Stimulated activated naive CD8-positive, alpha-beta T cell treated with anti-CD3 and anti-CD28 coated beads, Interleukin-15, amount 100 ng/mL, for 72 hours (primary cell): Measurements from ENCODE around the gene JMJD8.
A peak's percentile ranks its signal among the peaks of the same experiment; 100 is the strongest.

Experiments
- ATAC-seq: fragments of 150-1000 bp; cut with Tn5 transposase; 2 replicates; pipeline ENCODE4 v1.10.0; 2021; ENCODE audit warnings: mild to moderate bottlenecking, moderate library complexity
- DNase-seq, 2 donors: peaks; one replicate each; pipeline ENCODE4 v3.0.0; 2021 to 2022
- H3K27ac Mint-ChIP-seq, 2 donors: one replicate each; pipeline ENCODE4 v1.8.0; 2022; ENCODE audit warnings: mild to moderate bottlenecking in 2 of 2, mixed read lengths in 2 of 2, moderate library complexity in 2 of 2
- H3K27me3 Mint-ChIP-seq: one replicate; pipeline ENCODE4 v1.8.0; 2022; ENCODE audit warnings: mixed read lengths
- H3K4me1 Mint-ChIP-seq: one replicate; pipeline ENCODE4 v1.8.0; 2022; ENCODE audit warnings: mild to moderate bottlenecking, mixed read lengths
- H3K4me3 Mint-ChIP-seq, 2 donors: one replicate each; pipeline ENCODE4 v1.8.0; 2022; ENCODE audit warnings: mild to moderate bottlenecking in 2 of 2, mixed read lengths in 2 of 2, moderate library complexity in 1 of 2
- H3K9me3 Mint-ChIP-seq, 2 donors: one replicate each; pipeline ENCODE4 v1.8.0; 2022; ENCODE audit warnings: mixed read lengths in 2 of 2

Gene JMJD8

GRCh38 chr16:670485-671352, 13.4 kb downstream of the JMJD8 start:
- peaks cover 31% of the 10 kb centered on the region for H3K4me1 Mint-ChIP-seq
- peaks cover 10% of the 10 kb centered on the region for H3K27me3 Mint-ChIP-seq
- peak overlapping the region in 1 of 2 donors; percentile 63 for H3K27ac Mint-ChIP-seq
- DNase-seq (no peak), ATAC-seq (no peak)
- H3K9me3 Mint-ChIP-seq: no peaks in the 10 kb centered on the region
- H3K4me3 Mint-ChIP-seq: no peak overlapping the region

- Mint-ChIP-seq H3K27me3 (peaks cover under 1% of the 10 kb centered on the region), H3K9me3 (no peaks in the 10 kb centered on the region), H3K27ac (peak overlapping the region; percentile 63 to 69), H3K4me1 (peaks cover 23% of the 10 kb centered on the region), H3K4me3 (peak overlapping the region; percentile 32 to 94)
- ATAC-seq (no peak), DNase-seq (no peak)
Observed at GRCh38 chr16:669666-670065, 14.5 kb downstream of the JMJD8 start.

GRCh38 chr16:668519-669171, 15.5 kb downstream of the JMJD8 start:
- ATAC-seq: peak; percentile 3
- Mint-ChIP-seq H3K9me3 (no peaks in the 10 kb centered on the region), H3K27ac (peak overlapping the region; percentile 19 to 96), H3K4me3 (peak overlapping the region; percentile 84 to 94), H3K4me1 (peaks cover 22% of the 10 kb centered on the region), H3K27me3 (no peaks in the 10 kb centered on the region)
- DNase-seq: no peak

- Mint-ChIP-seq H3K9me3 (no peaks in the 10 kb centered on the region), H3K27ac (peak within 1 kb of the TSS; percentile 83 to 96), H3K27me3 (no peaks in the 10 kb centered on the region), H3K4me3 (peak within 1 kb of the TSS; percentile 84 to 94), H3K4me1 (peaks cover 22% of the 10 kb centered on the region)
- ATAC-seq (peak; percentile 92), DNase-seq (peak; percentile 93 to 95)
Observed at GRCh38 chr16:667780-668518, 16.2 kb downstream of the JMJD8 start, which contains the start of gene RHOT2. TSS of gene RHOT2 (plus strand) at chr16:668132. CDS start at chr16:668200, 68 bp downstream.

GRCh38 chr16:667113-667779, 16.9 kb downstream of the JMJD8 start:
- ATAC-seq (no peak), DNase-seq (no peak)
- H3K4me1 Mint-ChIP-seq: peaks cover 22% of the 10 kb centered on the region
- peak overlapping the region; percentile 9 to 94 for H3K4me3 Mint-ChIP-seq
- peak overlapping the region; percentile 83 to 91 for H3K27ac Mint-ChIP-seq
- no peaks in the 10 kb centered on the region for H3K27me3 Mint-ChIP-seq
- no peaks in the 10 kb centered on the region for H3K9me3 Mint-ChIP-seq

- no peaks in the 10 kb centered on the region for H3K27me3 Mint-ChIP-seq
- ATAC-seq (no peak), DNase-seq (no peak)
- H3K4me3 Mint-ChIP-seq: no peak overlapping the region
- H3K9me3 Mint-ChIP-seq: no peaks in the 10 kb centered on the region
- peaks cover 25% of the 10 kb centered on the region for H3K4me1 Mint-ChIP-seq
- no peak overlapping the region for H3K27ac Mint-ChIP-seq
Observed at GRCh38 chr16:666572-666971, 17.6 kb downstream of the JMJD8 start.

GRCh38 chr16:662597-662996, 21.5 kb downstream of the JMJD8 start:
- no peaks in the 10 kb centered on the region for H3K27me3 Mint-ChIP-seq
- no peak overlapping the region for H3K4me3 Mint-ChIP-seq
- ATAC-seq: no peak
- DNase-seq: no peak
- H3K4me1 Mint-ChIP-seq: peaks cover 17% of the 10 kb centered on the region
- H3K27ac Mint-ChIP-seq: peak overlapping the region in 1 of 2 donors; percentile 83
- H3K9me3 Mint-ChIP-seq: no peaks in the 10 kb centered on the region

DNA sequence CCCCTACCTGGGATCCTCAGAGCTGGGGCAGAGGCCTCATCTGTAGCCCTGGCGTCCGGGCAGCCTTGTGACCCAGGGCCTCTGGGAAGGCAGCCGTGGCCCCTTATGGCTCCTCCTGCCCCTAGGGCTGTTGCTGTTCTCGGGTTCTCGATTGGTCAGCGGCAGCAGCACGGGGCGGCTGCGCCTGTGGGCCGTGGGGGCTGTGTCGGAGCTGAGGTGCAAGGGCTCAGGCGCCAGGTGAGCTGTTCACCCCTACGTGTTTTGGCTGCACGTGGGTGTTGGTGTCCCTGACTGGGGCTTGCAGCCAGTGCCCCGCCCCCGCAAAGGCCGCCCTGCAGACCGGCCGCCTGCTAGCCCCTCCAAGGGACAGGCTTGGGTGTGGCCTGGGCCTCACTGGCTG, 22.0 kb downstream of the JMJD8 start:
- Mint-ChIP-seq H3K9me3 (no peaks in the 10 kb centered on the region), H3K27ac (no peak overlapping the region), H3K27me3 (no peaks in the 10 kb centered on the region), H3K4me3 (no peak overlapping the region), H3K4me1 (peaks cover 15% of the 10 kb centered on the region)
- no peak for DNase-seq
- ATAC-seq: no peak

DNA sequence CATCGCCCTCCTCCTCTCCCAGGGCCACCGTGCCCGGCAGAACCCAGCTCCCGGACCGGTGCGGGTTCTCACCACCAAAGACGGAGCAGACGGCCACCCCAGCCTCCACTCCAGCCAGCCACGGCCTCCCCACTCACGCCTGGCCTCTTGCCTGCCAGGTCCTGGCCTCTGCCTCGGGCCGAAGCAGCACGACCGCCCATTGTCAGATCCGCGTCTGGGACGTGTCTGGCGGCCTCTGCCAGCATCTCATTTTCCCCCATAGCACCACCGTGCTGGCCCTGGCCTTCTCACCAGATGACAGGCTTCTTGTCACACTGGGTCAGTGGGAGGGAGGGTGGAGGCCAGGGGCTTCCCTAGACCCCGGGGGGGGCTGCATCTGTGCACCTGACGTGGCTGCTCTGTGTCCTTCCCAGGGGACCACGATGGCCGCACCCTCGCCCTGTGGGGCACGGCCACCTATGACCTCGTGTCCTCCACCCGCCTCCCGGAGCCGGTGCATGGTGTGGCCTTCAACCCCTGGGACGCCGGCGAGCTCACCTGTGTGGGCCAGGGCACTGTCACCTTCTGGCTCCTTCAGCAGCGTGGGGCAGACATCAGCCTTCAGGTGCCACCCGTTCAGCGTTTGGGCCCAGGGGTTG, 22.8 kb downstream of the JMJD8 start:
- H3K27me3 Mint-ChIP-seq: no peaks in the 10 kb centered on the region
- peaks cover 15% of the 10 kb centered on the region for H3K4me1 Mint-ChIP-seq
- peak overlapping the region in 1 of 2 donors; percentile 51 for H3K4me3 Mint-ChIP-seq

GRCh38 chr16:660459-661183, 23.5 kb downstream of the JMJD8 start:
- Mint-ChIP-seq H3K4me3 (peak overlapping the region in 1 of 2 donors; percentile 51), H3K27me3 (no peaks in the 10 kb centered on the region), H3K4me1 (peaks cover 15% of the 10 kb centered on the region), H3K9me3 (no peaks in the 10 kb centered on the region), H3K27ac (peak overlapping the region in 1 of 2 donors; percentile 48)
- DNase-seq (peak; percentile 57 to 58), ATAC-seq (peak; percentile 66)

More for the DNA sequence above, 22.8 kb downstream of the JMJD8 start:
- H3K9me3 Mint-ChIP-seq: no peaks in the 10 kb centered on the region
- H3K27ac Mint-ChIP-seq: peak overlapping the region in 1 of 2 donors; percentile 54
- ATAC-seq: no peak
- DNase-seq: no peak

- peaks cover 15% of the 10 kb centered on the region for H3K4me1 Mint-ChIP-seq
- no peak for DNase-seq
- ATAC-seq: no peak
- H3K9me3 Mint-ChIP-seq: no peaks in the 10 kb centered on the region
- H3K27ac Mint-ChIP-seq: no peak overlapping the region
- H3K27me3 Mint-ChIP-seq: no peaks in the 10 kb centered on the region
- H3K4me3 Mint-ChIP-seq: no peak overlapping the region
Observed at GRCh38 chr16:660132-660458, 24.0 kb downstream of the JMJD8 start.

DNA sequence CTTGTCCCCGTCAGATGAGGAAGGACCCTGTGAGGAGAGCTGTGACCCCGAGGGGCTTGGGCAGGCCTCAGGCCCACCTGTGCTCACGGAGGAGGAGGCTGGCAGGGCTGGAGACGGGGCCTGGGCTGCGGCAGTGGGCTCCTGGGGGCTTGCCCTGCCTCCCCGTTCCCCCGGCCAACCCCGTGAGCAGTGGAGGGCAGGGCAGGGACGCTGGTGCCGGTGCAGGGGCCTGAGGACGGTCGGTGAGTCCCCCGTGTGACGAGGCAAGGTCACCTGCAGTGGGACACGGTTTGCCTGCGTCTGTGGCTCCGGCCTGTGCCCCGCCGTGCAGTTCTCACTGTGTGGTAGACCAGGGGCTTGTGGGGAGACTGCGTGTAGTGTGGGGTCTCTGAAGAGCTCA, 24.5 kb downstream of the JMJD8 start:
- H3K9me3 Mint-ChIP-seq: no peaks in the 10 kb centered on the region
- H3K27ac Mint-ChIP-seq: no peak overlapping the region
- H3K4me1 Mint-ChIP-seq: peaks cover 15% of the 10 kb centered on the region
- no peak for DNase-seq
- no peak for ATAC-seq
- no peaks in the 10 kb centered on the region for H3K27me3 Mint-ChIP-seq
- H3K4me3 Mint-ChIP-seq: no peak overlapping the region

GRCh38 chr16:658679-659571, 25.2 kb downstream of the JMJD8 start:
- H3K4me3 Mint-ChIP-seq: no peak overlapping the region
- H3K27ac Mint-ChIP-seq: peak overlapping the region in 1 of 2 donors; percentile 65
- H3K9me3 Mint-ChIP-seq: no peaks in the 10 kb centered on the region
- peaks cover 15% of the 10 kb centered on the region for H3K4me1 Mint-ChIP-seq
- ATAC-seq: no peak
- DNase-seq: no peak
- H3K27me3 Mint-ChIP-seq: no peaks in the 10 kb centered on the region
